ENCODE measurements around the gene PLD1.

GRCh38 chr3:171710359-171710758 is 99.9 kb downstream of the PLD1 start:
- no peak for TF ChIP-seq GATA2 (IDR thresholded peaks at IDR 0.05; ENCODE audit: low read depth, low read length)
- no peak for TF ChIP-seq GATA3 (IDR thresholded peaks at IDR 0.05; ENCODE audit: low read depth, low read length)
